Gastroesophageal sphincter (tissue), 3 donors: ENCODE results near the gene VWA8.
"Not testable (repeated sequence)": the region's sequence is repeated elsewhere in the genome, so short reads cannot be mapped to it uniquely, and the experiment has no call there.

Source experiments
- EP300 ChIP-seq: sonication (generic); formaldehyde crosslinking; IDR thresholded peaks from one replicate; pipeline ENCODE4 v1.6.1; 2017; ENCODE audit warnings: antibody characterized with exemption, mild to moderate bottlenecking
- TF ChIP-seq, protein P1 (sequence below), 4 experiments: fragments of 200-600 bp in 2 of 4; fragments of 450-650 bp in 2 of 4; sonication (generic) in 1 of 4; IDR thresholded peaks; one replicate each; pipeline ENCODE4 v1.5.1; 2017 to 2019; ENCODE audit warnings: antibody characterized with exemption in 4 of 4, mild to moderate bottlenecking in 2 of 4, moderate library complexity in 2 of 4

- TF ChIP-seq EP300, result not testable (repeated sequence)
- TF ChIP-seq, protein P1, sequence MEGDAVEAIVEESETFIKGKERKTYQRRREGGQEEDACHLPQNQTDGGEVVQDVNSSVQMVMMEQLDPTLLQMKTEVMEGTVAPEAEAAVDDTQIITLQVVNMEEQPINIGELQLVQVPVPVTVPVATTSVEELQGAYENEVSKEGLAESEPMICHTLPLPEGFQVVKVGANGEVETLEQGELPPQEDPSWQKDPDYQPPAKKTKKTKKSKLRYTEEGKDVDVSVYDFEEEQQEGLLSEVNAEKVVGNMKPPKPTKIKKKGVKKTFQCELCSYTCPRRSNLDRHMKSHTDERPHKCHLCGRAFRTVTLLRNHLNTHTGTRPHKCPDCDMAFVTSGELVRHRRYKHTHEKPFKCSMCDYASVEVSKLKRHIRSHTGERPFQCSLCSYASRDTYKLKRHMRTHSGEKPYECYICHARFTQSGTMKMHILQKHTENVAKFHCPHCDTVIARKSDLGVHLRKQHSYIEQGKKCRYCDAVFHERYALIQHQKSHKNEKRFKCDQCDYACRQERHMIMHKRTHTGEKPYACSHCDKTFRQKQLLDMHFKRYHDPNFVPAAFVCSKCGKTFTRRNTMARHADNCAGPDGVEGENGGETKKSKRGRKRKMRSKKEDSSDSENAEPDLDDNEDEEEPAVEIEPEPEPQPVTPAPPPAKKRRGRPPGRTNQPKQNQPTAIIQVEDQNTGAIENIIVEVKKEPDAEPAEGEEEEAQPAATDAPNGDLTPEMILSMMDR (IDR thresholded peaks at IDR 0.05), result not testable (repeated sequence)
Measured at GRCh38 chr13:41647699-41648313, 313.1 kb downstream of the VWA8 start.
